COLO668 (cell line): Measurements from ENCODE around the gene NXN.
"Not testable (repeated sequence)": the region's sequence is repeated elsewhere in the genome, so short reads cannot be mapped to it uniquely, and the experiment has no call there.

Experiments
- DNase-seq: peaks from one replicate; lab custom pipeline; 2025; ENCODE audit not compliant: unreplicated experiment; lab: John Stamatoyannopoulos, UW

NXN gene

GRCh38 chr17:981292-981658 lies 1.7 kb upstream of the NXN start:
- DNase-seq: no peak

- DNase-seq: peak; percentile 52
These were observed 1.1 kb upstream of the NXN start for GRCh38 chr17:980406-981291.

- no peak for DNase-seq
These were observed 401 bp downstream of the NXN start for GRCh38 chr17:979212-979538.

GRCh38 chr17:978103-979093 lies 1.2 kb downstream of the NXN start:
- DNase-seq: no peak

GRCh38 chr17:977166-977565 lies 2.4 kb downstream of the NXN start:
- DNase-seq: no peak

GRCh38 chr17:976312-976711 lies 3.3 kb downstream of the NXN start:
- DNase-seq: no peak

GRCh38 chr17:975371-975915 lies 4.1 kb downstream of the NXN start:
- DNase-seq: no peak

GRCh38 chr17:974778-975177 lies 4.8 kb downstream of the NXN start:
- DNase-seq: not testable (repeated sequence)

GRCh38 chr17:973053-973452 lies 6.5 kb downstream of the NXN start:
- DNase-seq: no peak

- DNase-seq: not testable (repeated sequence)
These were observed 7.7 kb downstream of the NXN start for GRCh38 chr17:971861-972260.

GRCh38 chr17:970364-970763 lies 9.2 kb downstream of the NXN start:
- no peak for DNase-seq

- DNase-seq: no peak
These were observed 9.7 kb downstream of the NXN start for GRCh38 chr17:969811-970355.

- DNase-seq: no peak
These were observed 10.5 kb downstream of the NXN start for GRCh38 chr17:968812-969730.

- DNase-seq: no peak
These were observed 12.5 kb downstream of the NXN start for GRCh38 chr17:967122-967521.

- no peak for DNase-seq
These were observed 14.1 kb downstream of the NXN start for GRCh38 chr17:965311-965989.

GRCh38 chr17:964876-965275 lies 14.7 kb downstream of the NXN start:
- DNase-seq: no peak

GRCh38 chr17:962670-963069 lies 16.9 kb downstream of the NXN start:
- DNase-seq: no peak

- DNase-seq: no peak
These were observed 17.4 kb downstream of the NXN start for GRCh38 chr17:962166-962565.

- no peak for DNase-seq
These were observed 20.7 kb downstream of the NXN start for GRCh38 chr17:958712-959451.
